NCI-H524 treated with DMSO at 0.1 percent for 48 hours (cell line): Measurements from ENCODE around the gene RSRP1.
"Not testable (repeated sequence)": the region's sequence is repeated elsewhere in the genome, so short reads cannot be mapped to it uniquely, and the experiment has no call there.

Source experiments
- DNase-seq: peaks from one replicate; lab custom pipeline; 2025; lab: John Stamatoyannopoulos, UW

The RSRP1 gene

GRCh38 chr1:25257196-25257595 is 9.9 kb upstream of the RSRP1 start:
- DNase-seq, result no peak

- no peak for DNase-seq
Measured at GRCh38 chr1:25256578-25256965, 9.3 kb upstream of the RSRP1 start.

GRCh38 chr1:25255706-25256577 is 8.7 kb upstream of the RSRP1 start:
- no peak for DNase-seq

- DNase-seq, result no peak
Measured at GRCh38 chr1:25253911-25254310, 6.7 kb upstream of the RSRP1 start.

- DNase-seq, result no peak
Measured at GRCh38 chr1:25247829-25248754, 838 bp upstream of the RSRP1 start.

- no peak for DNase-seq
Measured at GRCh38 chr1:25246600-25247023, 642 bp downstream of the RSRP1 start.

- DNase-seq, result no peak
Measured at GRCh38 chr1:25245809-25246599, 1.2 kb downstream of the RSRP1 start.

- DNase-seq, result no peak
Measured at GRCh38 chr1:25245393-25245792, 1.9 kb downstream of the RSRP1 start.

GRCh38 chr1:25243907-25244306 is 3.3 kb downstream of the RSRP1 start:
- no peak for DNase-seq

GRCh38 chr1:25239681-25240541 is 7.3 kb downstream of the RSRP1 start:
- DNase-seq, result peak; percentile 83

GRCh38 chr1:25238046-25238445 is 9.2 kb downstream of the RSRP1 start:
- no peak for DNase-seq

GRCh38 chr1:25236261-25236660 is 11.0 kb downstream of the RSRP1 start:
- not testable (repeated sequence) for DNase-seq

GRCh38 chr1:25235411-25235810 is 11.8 kb downstream of the RSRP1 start:
- not testable (repeated sequence) for DNase-seq

GRCh38 chr1:25232866-25233784 is 14.1 kb downstream of the RSRP1 start:
- DNase-seq, result no peak

GRCh38 chr1:25232027-25232865 is 15.0 kb downstream of the RSRP1 start, which contains the start of gene SYF2:
SYF2 (minus strand) TSS chr1:25232502; CDS start chr1:25232467, 35 bp downstream.
- DNase-seq, result peak; percentile 83

GRCh38 chr1:25223471-25223870 is 23.8 kb downstream of the RSRP1 start:
- DNase-seq, result no peak

GRCh38 chr1:25222606-25223005 is 24.6 kb downstream of the RSRP1 start:
- DNase-seq, result no peak

- no peak for DNase-seq
Measured at GRCh38 chr1:25220666-25221065, 26.6 kb downstream of the RSRP1 start.
